ENCODE results near the gene BMAL1.

DNA sequence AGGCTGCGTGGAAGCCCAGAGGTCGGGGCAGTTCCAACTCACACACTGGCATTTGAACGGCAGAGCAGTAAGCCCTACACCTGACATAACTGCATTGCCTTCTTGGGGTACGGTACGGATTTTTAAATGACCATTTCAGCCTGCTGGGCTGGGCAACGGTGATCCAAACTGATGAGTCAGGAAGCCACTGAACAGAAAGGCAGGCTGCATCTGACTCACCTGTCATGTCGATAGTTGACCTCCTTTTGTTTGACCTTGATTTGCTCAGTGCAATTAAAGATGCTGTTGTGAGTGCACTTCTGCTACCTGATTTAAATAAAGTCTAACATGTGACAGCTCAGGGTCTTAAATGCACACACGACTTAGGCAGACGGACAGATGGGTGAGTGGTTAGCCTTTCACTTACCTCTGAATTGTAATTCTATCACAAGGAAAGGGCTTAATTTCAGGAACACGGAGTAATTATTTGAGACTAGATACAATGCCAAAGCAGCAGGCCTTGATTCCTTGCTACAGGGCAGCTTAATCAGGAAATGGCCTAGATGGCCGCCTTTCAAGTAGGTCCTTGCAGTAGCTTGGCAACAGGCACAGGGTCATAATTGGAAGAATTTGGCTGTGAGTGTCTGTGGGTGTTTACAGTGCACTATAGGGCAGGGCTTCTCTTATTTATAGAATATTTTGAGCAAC is 52.2 kb downstream of the BMAL1 start:
- TF ChIP-seq, protein P1, sequence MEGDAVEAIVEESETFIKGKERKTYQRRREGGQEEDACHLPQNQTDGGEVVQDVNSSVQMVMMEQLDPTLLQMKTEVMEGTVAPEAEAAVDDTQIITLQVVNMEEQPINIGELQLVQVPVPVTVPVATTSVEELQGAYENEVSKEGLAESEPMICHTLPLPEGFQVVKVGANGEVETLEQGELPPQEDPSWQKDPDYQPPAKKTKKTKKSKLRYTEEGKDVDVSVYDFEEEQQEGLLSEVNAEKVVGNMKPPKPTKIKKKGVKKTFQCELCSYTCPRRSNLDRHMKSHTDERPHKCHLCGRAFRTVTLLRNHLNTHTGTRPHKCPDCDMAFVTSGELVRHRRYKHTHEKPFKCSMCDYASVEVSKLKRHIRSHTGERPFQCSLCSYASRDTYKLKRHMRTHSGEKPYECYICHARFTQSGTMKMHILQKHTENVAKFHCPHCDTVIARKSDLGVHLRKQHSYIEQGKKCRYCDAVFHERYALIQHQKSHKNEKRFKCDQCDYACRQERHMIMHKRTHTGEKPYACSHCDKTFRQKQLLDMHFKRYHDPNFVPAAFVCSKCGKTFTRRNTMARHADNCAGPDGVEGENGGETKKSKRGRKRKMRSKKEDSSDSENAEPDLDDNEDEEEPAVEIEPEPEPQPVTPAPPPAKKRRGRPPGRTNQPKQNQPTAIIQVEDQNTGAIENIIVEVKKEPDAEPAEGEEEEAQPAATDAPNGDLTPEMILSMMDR (IDR thresholded peaks at IDR 0.05; ENCODE audit: insufficient read depth, low read length, poor library complexity, severe bottlenecking), result no peak
- TF ChIP-seq EZH2phosphoT487 (conservative IDR thresholded peaks at IDR 0.05; ENCODE audit: low read length), result no peak

All from SU-DHL-6 (cell line).